ENCODE measurements around the gene PRDM7. TPM values are rescaled to one million over a fixed set of nuclear protein-coding genes. Genes with fewer than 3 reads are reported as not detected.
A peak's percentile ranks its signal among the peaks of the same experiment; 100 is the strongest.

PRDM7 gene
- total and polyA plus RNA-seq, 9 of the 15 experiments (the other 6 are each of a cell fraction or from before 2014, with no cell fraction given) = not detected

DNA sequence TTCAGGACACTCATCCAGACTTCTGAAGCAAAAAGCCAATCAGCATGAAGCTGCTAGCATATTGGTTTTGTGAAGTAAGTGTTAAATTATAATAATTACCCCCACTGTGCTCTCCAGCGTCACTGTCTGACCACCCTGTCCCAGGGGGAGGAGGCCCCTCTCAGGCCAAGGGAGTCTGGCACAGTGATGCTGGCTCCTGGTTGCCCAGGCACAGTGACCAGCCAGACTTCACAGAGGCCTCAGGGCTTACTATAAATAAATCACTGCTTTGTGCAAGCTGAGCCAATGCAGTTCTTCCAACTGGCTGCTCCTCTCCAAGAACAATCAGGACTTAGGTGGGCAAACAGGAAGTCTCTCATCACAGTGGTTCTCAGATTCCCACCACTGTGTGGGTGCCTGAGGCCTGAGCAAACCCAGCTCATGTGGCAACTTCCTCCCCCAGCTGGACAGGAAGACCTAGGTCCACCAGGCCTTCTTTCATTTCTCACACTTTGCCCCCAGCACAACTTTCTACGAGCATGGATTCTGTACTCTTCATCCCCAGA is 56.2 kb downstream of the PRDM7 start:
- H3K9me3 ChIP-seq (replicated peaks; ENCODE audit: control insufficient read depth, insufficient read depth, low read depth, low read length) = no peaks in the 10 kb centered on the region
- TF ChIP-seq SPI1 (IDR thresholded peaks at IDR 0.05; ENCODE audit: borderline replicate concordance, low read depth, low read length) = 0 out of 2 replicates have a peak, but pooled peaks have one; percentile 36
- no peak for TF ChIP-seq PHB (CRISPR knock-in tag; IDR thresholded peaks at IDR 0.05)
- no peaks in the 10 kb centered on the region for H4K20me1 ChIP-seq (replicated peaks; ENCODE audit: control insufficient read depth, insufficient read depth, low read length)
- H3K36me3 ChIP-seq (ENCODE audit: control insufficient read depth, insufficient read depth, low read length) = 0 out of 3 replicates have a peak, but pooled peaks cover 5% of the 10 kb centered on the region
- intact Hi-C loops (cut with micrococcal nuclease) (no loop called here), in situ Hi-C loops (cut with MboI) (no loop called here)
- FAIRE-seq = no peak
- H3K4me3 ChIP-seq = no peak overlapping the region
- BruUV-seq (replicated peaks) = no TSS peak
- H3K27ac ChIP-seq (ENCODE audit: extremely low read depth, low read depth, low read length) = no peak overlapping the region
- no peak overlapping the region for H2AFZ ChIP-seq (ENCODE audit: low read depth, low read length)
- POLR2A ChIA-PET = interaction anchor here (0.6 to 1.4 kb wide), 7 partner anchors 14 to 457 kb away, joined by 3 to 5 read pairs (median 3); partner anchors contain the start of gene PRDM7
- 89% methylated on average over 2 of the region's 2 CpGs for WGBS (ENCODE audit: insufficient coverage, low coverage, missing lambda C conversion rate)
- no peaks in the 10 kb centered on the region; a peak in 1 of 5 replicates for H3K27me3 ChIP-seq (ENCODE audit: control insufficient read depth in 2 of 2, insufficient read depth in 2 of 2, low read length in 2 of 2)
- CTCF ChIA-PET (ENCODE audit: low intra/inter-chr PET ratio) = no interaction called here
- peak overlapping the region; percentile 56 to 72; a peak in 1 of 4 replicates for H3K9ac ChIP-seq (ENCODE audit: insufficient read depth in 1 of 2, low read depth in 2 of 2, low read length in 2 of 2)
- peaks cover 16% of the 10 kb centered on the region for H3K79me2 ChIP-seq (ENCODE audit: control insufficient read depth, insufficient read depth, low read length)
- peaks cover 17 to 46% of the 10 kb centered on the region in 2 experiments; a peak in 4 of 5 replicates for H3K4me1 ChIP-seq (replicated peaks in 1 of 2; ENCODE audit: control insufficient read depth in 2 of 2, insufficient read depth in 2 of 2, low read length in 2 of 2)
- no peak for DNase-seq (ENCODE audit: extremely low read depth in 1 of 4, low spot score in 3 of 4)
- H3K4me2 ChIP-seq (ENCODE audit: insufficient read depth, low read length) = no peak overlapping the region
- ATAC-seq = no peak
- H3K9me1 ChIP-seq (ENCODE audit: control insufficient read depth, insufficient read depth, low read length) = no peaks in the 10 kb centered on the region

GRCh38 chr16:90020260-90020837 is 56.8 kb downstream of the PRDM7 start:
- 39% methylated on average over 9 of the region's 9 CpGs for WGBS (ENCODE audit: insufficient coverage, low coverage, missing lambda C conversion rate)
- BruUV-seq (replicated peaks) = TSS peak; percentile 43
- peak overlapping the region; percentile 65 for H3K27ac ChIP-seq (ENCODE audit: extremely low read depth, low read depth, low read length)
- no peak for TF ChIP-seq PREB (CRISPR knock-in tag; IDR thresholded peaks at IDR 0.05)
- TF ChIP-seq, protein P1, sequence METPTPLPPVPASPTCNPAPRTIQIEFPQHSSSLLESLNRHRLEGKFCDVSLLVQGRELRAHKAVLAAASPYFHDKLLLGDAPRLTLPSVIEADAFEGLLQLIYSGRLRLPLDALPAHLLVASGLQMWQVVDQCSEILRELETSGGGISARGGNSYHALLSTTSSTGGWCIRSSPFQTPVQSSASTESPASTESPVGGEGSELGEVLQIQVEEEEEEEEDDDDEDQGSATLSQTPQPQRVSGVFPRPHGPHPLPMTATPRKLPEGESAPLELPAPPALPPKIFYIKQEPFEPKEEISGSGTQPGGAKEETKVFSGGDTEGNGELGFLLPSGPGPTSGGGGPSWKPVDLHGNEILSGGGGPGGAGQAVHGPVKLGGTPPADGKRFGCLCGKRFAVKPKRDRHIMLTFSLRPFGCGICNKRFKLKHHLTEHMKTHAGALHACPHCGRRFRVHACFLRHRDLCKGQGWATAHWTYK (CRISPR knock-in tag; IDR thresholded peaks at IDR 0.05) = no peak

More at GRCh38 chr16:90020260-90020837, 56.8 kb downstream of the PRDM7 start:
- Histone ChIP-seq H3K9me3 (replicated peaks; ENCODE audit: control insufficient read depth, insufficient read depth, low read depth, low read length) (no peaks in the 10 kb centered on the region), H3K9me1 (ENCODE audit: control insufficient read depth, insufficient read depth, low read length) (no peaks in the 10 kb centered on the region), H4K20me1 (replicated peaks; ENCODE audit: control insufficient read depth, insufficient read depth, low read length) (no peaks in the 10 kb centered on the region), H2AFZ (ENCODE audit: low read depth, low read length) (peak overlapping the region; percentile 89), H3K79me2 (ENCODE audit: control insufficient read depth, insufficient read depth, low read length) (peaks cover 16% of the 10 kb centered on the region), H3K27me3 (ENCODE audit: control insufficient read depth in 2 of 2, insufficient read depth in 2 of 2, low read length in 2 of 2) (no peaks in the 10 kb centered on the region; a peak in 1 of 5 replicates), H3K4me2 (ENCODE audit: insufficient read depth, low read length) (peak overlapping the region; percentile 88), H3K4me3 (peak overlapping the region; percentile 67), H3K36me3 (ENCODE audit: control insufficient read depth, insufficient read depth, low read length) (0 out of 3 replicates have a peak, but pooled peaks cover 5% of the 10 kb centered on the region), H3K9ac (ENCODE audit: insufficient read depth in 1 of 2, low read depth in 2 of 2, low read length in 2 of 2) (peak overlapping the region; percentile 72 to 93; a peak in 3 of 4 replicates), H3K4me1 (replicated peaks in 1 of 2; ENCODE audit: control insufficient read depth in 2 of 2, insufficient read depth in 2 of 2, low read length in 2 of 2) (peaks cover 16 to 46% of the 10 kb centered on the region in 2 experiments; a peak in 4 of 5 replicates)
- no peak for DNase-seq (ENCODE audit: extremely low read depth in 1 of 4, low spot score in 3 of 4)
- intact Hi-C loops (cut with micrococcal nuclease) (no loop called here), in situ Hi-C loops (cut with MboI) (no loop called here)
- no peak for FAIRE-seq
- ChIA-PET CTCF (ENCODE audit: low intra/inter-chr PET ratio) (no interaction called here), POLR2A (interaction anchor here (0.6 to 1.4 kb wide), 7 partner anchors 13 to 457 kb away, joined by 3 to 5 read pairs (median 3); partner anchors contain the start of gene PRDM7)
- ATAC-seq = no peak

All from K562 (cell line).